Suprapubic skin (tissue), 4 donors: ENCODE results near the gene METTL13.

ENCODE experiments used
- POLR2A ChIP-seq, 2 donors: fragments of 450-650 bp; IDR thresholded peaks; one replicate each; pipeline ENCODE4 v1.6.1; 2017; ENCODE audit warnings: antibody characterized with exemption in 2 of 2, mild to moderate bottlenecking in 2 of 2, moderate library complexity in 2 of 2
- POLR2AphosphoS5 ChIP-seq, 3 donors: sonication (generic); formaldehyde crosslinking; IDR thresholded peaks; one replicate each; pipeline ENCODE4 v1.6.1; 2017; ENCODE audit warnings: antibody characterized with exemption in 3 of 3
- TF ChIP-seq, protein P1 (sequence below), 2 donors: fragments of 200-600 bp in 1 of 2; fragments of 450-650 bp in 1 of 2; sonication (generic) in 1 of 2; IDR thresholded peaks; one replicate each; pipeline ENCODE4 v1.5.1; 2016 to 2019; ENCODE audit warnings: antibody characterized with exemption in 2 of 2, mild to moderate bottlenecking in 1 of 2, moderate library complexity in 1 of 2

DNA sequence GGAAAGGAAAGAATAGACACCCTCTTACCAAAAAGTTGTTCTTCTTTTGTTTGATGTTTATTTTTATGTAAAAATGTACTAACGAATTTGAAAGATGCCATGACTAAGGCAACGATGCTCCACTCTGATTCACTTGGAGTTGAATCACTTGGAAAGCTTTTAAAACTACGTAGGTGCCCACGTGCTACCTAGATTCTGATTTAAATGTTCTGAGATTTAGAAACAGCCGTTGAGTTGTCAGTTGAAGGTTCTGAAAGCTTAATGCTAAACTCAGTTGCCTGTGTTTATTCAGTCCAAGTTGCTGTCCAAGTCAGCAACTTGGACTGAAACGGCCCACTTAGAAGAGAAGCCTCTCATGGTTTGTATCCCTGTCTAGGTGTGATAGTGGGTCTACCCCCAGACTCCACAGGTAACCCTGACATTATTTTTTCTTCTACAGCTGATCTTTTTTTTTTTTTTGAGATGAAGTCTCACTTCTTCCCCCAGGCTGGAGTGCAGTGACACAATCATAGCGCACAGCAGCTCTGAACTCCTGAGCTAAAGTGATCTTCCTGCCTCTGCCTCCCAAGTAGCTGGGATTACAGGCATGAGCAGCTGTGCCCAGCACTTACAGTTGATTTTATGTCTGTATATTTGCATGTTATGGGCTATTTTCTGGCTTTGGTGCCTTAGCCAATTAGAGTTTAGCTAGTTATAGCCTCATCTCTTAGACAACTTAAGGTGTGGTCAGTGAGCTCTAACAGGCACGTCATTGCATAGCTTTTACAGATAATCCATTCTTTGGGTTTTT is 38.2 kb upstream of the METTL13 start:
- TF ChIP-seq, protein P1, sequence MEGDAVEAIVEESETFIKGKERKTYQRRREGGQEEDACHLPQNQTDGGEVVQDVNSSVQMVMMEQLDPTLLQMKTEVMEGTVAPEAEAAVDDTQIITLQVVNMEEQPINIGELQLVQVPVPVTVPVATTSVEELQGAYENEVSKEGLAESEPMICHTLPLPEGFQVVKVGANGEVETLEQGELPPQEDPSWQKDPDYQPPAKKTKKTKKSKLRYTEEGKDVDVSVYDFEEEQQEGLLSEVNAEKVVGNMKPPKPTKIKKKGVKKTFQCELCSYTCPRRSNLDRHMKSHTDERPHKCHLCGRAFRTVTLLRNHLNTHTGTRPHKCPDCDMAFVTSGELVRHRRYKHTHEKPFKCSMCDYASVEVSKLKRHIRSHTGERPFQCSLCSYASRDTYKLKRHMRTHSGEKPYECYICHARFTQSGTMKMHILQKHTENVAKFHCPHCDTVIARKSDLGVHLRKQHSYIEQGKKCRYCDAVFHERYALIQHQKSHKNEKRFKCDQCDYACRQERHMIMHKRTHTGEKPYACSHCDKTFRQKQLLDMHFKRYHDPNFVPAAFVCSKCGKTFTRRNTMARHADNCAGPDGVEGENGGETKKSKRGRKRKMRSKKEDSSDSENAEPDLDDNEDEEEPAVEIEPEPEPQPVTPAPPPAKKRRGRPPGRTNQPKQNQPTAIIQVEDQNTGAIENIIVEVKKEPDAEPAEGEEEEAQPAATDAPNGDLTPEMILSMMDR (IDR thresholded peaks at IDR 0.05), result no peak
- TF ChIP-seq POLR2A (IDR thresholded peaks at IDR 0.05), result peak in 1 of 2 donors; percentile 14
- TF ChIP-seq POLR2AphosphoS5 (IDR thresholded peaks at IDR 0.05), result no peak
